AG09319 (cell line): ENCODE data around the gene CNTN4.

Experiments used
- DNase-seq: peaks from one replicate; pipeline ENCODE4 v3.0.0-alpha.2; 2010; ENCODE audit warnings: low read depth; ENCODE audit errors: extremely low read depth
- CTCF ChIP-seq: IDR thresholded peaks from 2 replicates; pipeline ENCODE4 v1.5.1; 2011; ENCODE audit warnings: low read depth, mild to moderate bottlenecking, inconsistent platforms, low read length, moderate library complexity

Gene CNTN4

GRCh38 chr3:2957115-2957514 is 858.4 kb downstream of the CNTN4 start:
- no peak for DNase-seq
- TF ChIP-seq CTCF, result no peak

- TF ChIP-seq CTCF, result no peak
- DNase-seq, result no peak
These were observed 859.9 kb downstream of the CNTN4 start for GRCh38 chr3:2958551-2958950.

- no peak for DNase-seq
- TF ChIP-seq CTCF, result no peak
These were observed 862.9 kb downstream of the CNTN4 start for GRCh38 chr3:2961576-2961975.

GRCh38 chr3:2967871-2968270 is 869.2 kb downstream of the CNTN4 start:
- no peak for TF ChIP-seq CTCF
- no peak for DNase-seq

- DNase-seq, result no peak
- TF ChIP-seq CTCF, result no peak
These were observed 869.8 kb downstream of the CNTN4 start for GRCh38 chr3:2968475-2968874.

GRCh38 chr3:2976212-2976611 is 877.5 kb downstream of the CNTN4 start:
- TF ChIP-seq CTCF, result no peak
- no peak for DNase-seq

- DNase-seq, result no peak
- no peak for TF ChIP-seq CTCF
These were observed 878.1 kb downstream of the CNTN4 start for GRCh38 chr3:2976796-2977195.
